ACC112 (cell line): ENCODE measurements around the gene SLC39A9.
"Not testable (repeated sequence)": the region's sequence is repeated elsewhere in the genome, so short reads cannot be mapped to it uniquely, and the experiment has no call there.

ENCODE experiments used
- H2AFZ ChIP-seq: fragments of 200-600 bp; sonication (generic); one replicate; pipeline ENCODE4 v1.6.0; 2017; ENCODE audit warnings: antibody characterized with exemption, low read length; ENCODE audit not compliant: unreplicated experiment
- H3K27ac ChIP-seq: fragments of 200-600 bp; sonication (generic); 2 replicates; pipeline ENCODE4 v1.5.1; 2014; ENCODE audit warnings: low read depth, mild to moderate bottlenecking, antibody characterized with exemption, low read length, moderate library complexity
- H3K27me3 ChIP-seq: fragments of 200-600 bp; sonication (generic); 2 replicates; pipeline ENCODE4 v1.6.1; 2014; ENCODE audit warnings: mild to moderate bottlenecking, antibody characterized with exemption, low read length, moderate library complexity, mixed read lengths; ENCODE audit not compliant: insufficient read depth
- H3K36me3 ChIP-seq: fragments of 200-600 bp; sonication (generic); 2 replicates; pipeline ENCODE4 v1.6.1; 2016; ENCODE audit warnings: mild to moderate bottlenecking, antibody characterized with exemption, low read length, moderate library complexity, mixed read lengths; ENCODE audit not compliant: insufficient read depth
- H3K4me1 ChIP-seq: fragments of 200-600 bp; sonication (generic); one replicate; pipeline ENCODE4 v1.6.1; 2016; ENCODE audit warnings: low read length, mixed read lengths; ENCODE audit not compliant: insufficient read depth, unreplicated experiment, control insufficient read depth
- H3K4me3 ChIP-seq: fragments of 200-600 bp; sonication (generic); 2 replicates; pipeline ENCODE4 v1.5.1; 2014; ENCODE audit warnings: mild to moderate bottlenecking, low read depth, low read length
- H3K79me2 ChIP-seq: fragments of 200-600 bp; sonication (generic); one replicate; pipeline ENCODE4 v1.6.0; 2016; ENCODE audit warnings: low read length; ENCODE audit not compliant: control insufficient read depth, unreplicated experiment, insufficient read depth

SLC39A9 gene

GRCh38 chr14:69368381-69368780, 30.1 kb upstream of the SLC39A9 start:
- H3K79me2 ChIP-seq = no peaks in the 10 kb centered on the region
- peaks cover 5% of the 10 kb centered on the region for H3K36me3 ChIP-seq

GRCh38 chr14:69370061-69370460, 28.4 kb upstream of the SLC39A9 start:
- Histone ChIP-seq H3K4me3 (no peak overlapping the region), H3K36me3 (peaks cover 13% of the 10 kb centered on the region), H3K27ac (no peak overlapping the region), H3K79me2 (no peaks in the 10 kb centered on the region), H3K4me1 (no peaks in the 10 kb centered on the region), H3K27me3 (no peaks in the 10 kb centered on the region), H2AFZ (no peak overlapping the region)

More at GRCh38 chr14:69368381-69368780, 30.1 kb upstream of the SLC39A9 start:
- Histone ChIP-seq H2AFZ (no peak overlapping the region), H3K27me3 (no peaks in the 10 kb centered on the region), H3K27ac (no peak overlapping the region), H3K4me1 (no peaks in the 10 kb centered on the region), H3K4me3 (no peak overlapping the region)

- Histone ChIP-seq H3K4me3 (no peak overlapping the region), H3K27me3 (no peaks in the 10 kb centered on the region), H2AFZ (no peak overlapping the region), H3K36me3 (peaks cover 33% of the 10 kb centered on the region), H3K4me1 (peaks cover 8% of the 10 kb centered on the region), H3K79me2 (no peaks in the 10 kb centered on the region), H3K27ac (no peak overlapping the region)
Measured at GRCh38 chr14:69372146-69372545, 26.3 kb upstream of the SLC39A9 start.

- no peak overlapping the region for H3K27ac ChIP-seq
- H3K4me1 ChIP-seq = peaks cover 8% of the 10 kb centered on the region
- peaks cover 37% of the 10 kb centered on the region for H3K36me3 ChIP-seq
- no peak overlapping the region for H2AFZ ChIP-seq
- H3K27me3 ChIP-seq = no peaks in the 10 kb centered on the region
- no peaks in the 10 kb centered on the region for H3K79me2 ChIP-seq
- no peak overlapping the region for H3K4me3 ChIP-seq
Measured at GRCh38 chr14:69373104-69373503, 25.4 kb upstream of the SLC39A9 start.

- Histone ChIP-seq H3K4me3 (no peak overlapping the region), H2AFZ (no peak overlapping the region), H3K27ac (no peak overlapping the region), H3K27me3 (no peaks in the 10 kb centered on the region), H3K4me1 (peaks cover 8% of the 10 kb centered on the region), H3K79me2 (peaks cover 2% of the 10 kb centered on the region), H3K36me3 (peaks cover 41% of the 10 kb centered on the region)
Measured at GRCh38 chr14:69374235-69374634, 24.3 kb upstream of the SLC39A9 start.

- peaks cover 8% of the 10 kb centered on the region for H3K4me1 ChIP-seq
- no peak overlapping the region for H2AFZ ChIP-seq
- H3K79me2 ChIP-seq = peaks cover 3% of the 10 kb centered on the region
- H3K4me3 ChIP-seq = no peak overlapping the region
- H3K27me3 ChIP-seq = no peaks in the 10 kb centered on the region
- H3K36me3 ChIP-seq = peaks cover 49% of the 10 kb centered on the region
- no peak overlapping the region for H3K27ac ChIP-seq
Measured at GRCh38 chr14:69375182-69375581, 23.3 kb upstream of the SLC39A9 start.

- Histone ChIP-seq H3K79me2 (peaks cover 3% of the 10 kb centered on the region), H3K36me3 (peaks cover 53% of the 10 kb centered on the region), H3K4me3 (no peak overlapping the region), H3K27ac (peak overlapping the region; percentile 59; the same call in 1 of the 2 replicates), H3K4me1 (peaks cover 8% of the 10 kb centered on the region), H3K27me3 (no peaks in the 10 kb centered on the region), H2AFZ (no peak overlapping the region)
Measured at GRCh38 chr14:69375722-69376121, 22.8 kb upstream of the SLC39A9 start.

- no peaks in the 10 kb centered on the region for H3K27me3 ChIP-seq
- H3K4me1 ChIP-seq = peaks cover 8% of the 10 kb centered on the region
- peaks cover 3% of the 10 kb centered on the region for H3K79me2 ChIP-seq
- peaks cover 57% of the 10 kb centered on the region for H3K36me3 ChIP-seq
- peak overlapping the region; percentile 59 for H3K27ac ChIP-seq
- no peak overlapping the region for H3K4me3 ChIP-seq
- no peak overlapping the region for H2AFZ ChIP-seq
Measured at GRCh38 chr14:69376439-69376838, 22.1 kb upstream of the SLC39A9 start.

- Histone ChIP-seq H3K79me2 (peaks cover 17% of the 10 kb centered on the region), H3K27me3 (no peaks in the 10 kb centered on the region), H3K4me3 (no peak overlapping the region), H3K4me1 (peaks cover 8% of the 10 kb centered on the region), H2AFZ (no peak overlapping the region), H3K36me3 (peaks cover 57% of the 10 kb centered on the region), H3K27ac (no peak overlapping the region)
Measured at GRCh38 chr14:69378274-69378673, 20.2 kb upstream of the SLC39A9 start.

- no peaks in the 10 kb centered on the region for H3K27me3 ChIP-seq
- peaks cover under 1% of the 10 kb centered on the region for H3K4me1 ChIP-seq
- H3K36me3 ChIP-seq = peaks cover 50% of the 10 kb centered on the region
- no peak overlapping the region for H2AFZ ChIP-seq
- H3K79me2 ChIP-seq = peaks cover 90% of the 10 kb centered on the region
- no peak overlapping the region for H3K27ac ChIP-seq
- no peak overlapping the region for H3K4me3 ChIP-seq
Measured at GRCh38 chr14:69387311-69387710, 11.2 kb upstream of the SLC39A9 start.

- Histone ChIP-seq H3K4me1 (peaks cover 11% of the 10 kb centered on the region), H3K79me2 (peaks cover 94% of the 10 kb centered on the region), H3K36me3 (peaks cover 61% of the 10 kb centered on the region)
- H3K27ac ChIP-seq, H3K27me3 ChIP-seq, H2AFZ ChIP-seq, H3K4me3 ChIP-seq: not testable (repeated sequence)
Measured at GRCh38 chr14:69391400-69391799, 7.1 kb upstream of the SLC39A9 start.
